Heart left ventricle (tissue), 13 donors: Measurements from ENCODE around the gene SEL1L2.

ENCODE experiments used
- CTCF ChIP-seq, 12 donors: fragments of 200-600 bp; sonication (generic) in 4 of 12; IDR thresholded peaks; one replicate each; pipeline versions ENCODE4 v1.5.0 to v1.8.0; 2018 to 2022; ENCODE audit warnings: antibody characterized with exemption in 12 of 12, mild to moderate bottlenecking in 5 of 12
- POLR2A ChIP-seq, 2 donors: fragments of 450-650 bp; IDR thresholded peaks; one replicate each; pipeline ENCODE4 v1.6.1; 2017; ENCODE audit warnings: antibody characterized with exemption in 2 of 2, mild to moderate bottlenecking in 2 of 2, moderate library complexity in 2 of 2
- donor health status: ischemic (EF 13 %, LVEDD 7.1; RV severe dilation, severe dysfunction).
- donor health status: DM: no; HTN: yes; CAD: no.
- donor health status: DM: no; HTN: no; CAD: no.
- donor health status: ischemic (EF 25% LVEDD 6.9; RV normal size, moderate dysfunction).
- donor health status: ischemic (EF 25% LVEDD 5.7; RV mildly dilated, moderate dysfunction).
- donor health status: ischemic (EF 35%, LVEDD 5.7; RV mildly dilated, moderate dysfunction).
- donor health status: nonischemic (EF 11% LVEDD 7.7; RV severe dilation, severe dysfunction).
- donor health status: DM: yes; HTN: yes; CAD: no.
- donor health status: PGD.
- donor health status: ischemic (EF 29% LVEDD 5.4; RV normal size, mild dysfunction).
- donor health status: nonischemic (EF 23%, LVEDD 6.1; RV moderate dilation, normal function).

- no peak for TF ChIP-seq CTCF (IDR thresholded peaks at IDR 0.05)
- no peak for TF ChIP-seq POLR2A (IDR thresholded peaks at IDR 0.05)
Observed at GRCh38 chr20:13996265-13996664, 5.9 kb upstream of the SEL1L2 start.
